NB4 (cell line): ENCODE measurements around the gene MPC1.
"Not testable (repeated sequence)": the region's sequence is repeated elsewhere in the genome, so short reads cannot be mapped to it uniquely, and the experiment has no call there.

Experiments used
- DNase-seq: peaks from one replicate; pipeline ENCODE4 v3.0.0; 2010; ENCODE audit warnings: low read depth
- H3K4me3 ChIP-seq: one replicate; pipeline ENCODE4 v1.5.1; 2011; ENCODE audit warnings: mild to moderate bottlenecking, low read depth, low read length, moderate library complexity
- MYC ChIP-seq: IDR thresholded peaks from 2 replicates; pipeline ENCODE4 v1.6.1; 2011; ENCODE audit warnings: low read depth, low read length
- POLR2A ChIP-seq: IDR thresholded peaks from 2 replicates; pipeline ENCODE4 v1.6.1; 2011; ENCODE audit warnings: mild to moderate bottlenecking; ENCODE audit not compliant: insufficient read length; ENCODE audit errors: extremely low read depth
- TF ChIP-seq, protein P1 (sequence below): IDR thresholded peaks from one replicate; pipeline ENCODE4 v1.5.1; 2012; ENCODE audit warnings: low read depth, low read length
- TF ChIP-seq, protein P2 (sequence below): IDR thresholded peaks from 2 replicates; pipeline ENCODE4 v1.6.1; 2011; ENCODE audit warnings: low read depth, low read length

MPC1 gene

DNA sequence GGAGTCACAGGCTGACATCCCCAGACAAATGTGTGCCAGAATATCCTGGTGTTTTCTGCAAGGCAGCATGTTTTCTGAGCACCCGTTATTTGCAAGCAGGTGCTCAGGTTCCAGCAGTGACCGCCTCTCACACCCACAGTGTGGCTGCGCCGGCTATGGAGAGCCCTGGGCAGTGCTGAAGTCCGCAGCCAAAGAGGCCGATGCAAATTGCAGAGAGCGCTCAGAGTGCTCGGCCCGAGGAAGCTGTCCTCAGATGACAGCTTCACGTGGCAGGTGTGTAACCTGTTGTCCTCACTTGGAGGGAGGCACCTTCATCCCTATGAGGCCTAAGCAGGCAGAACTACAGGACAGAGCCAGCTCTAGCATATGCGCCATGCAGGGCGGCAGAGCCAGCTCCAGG, 23.5 kb upstream of the MPC1 start:
- TF ChIP-seq, protein P1, sequence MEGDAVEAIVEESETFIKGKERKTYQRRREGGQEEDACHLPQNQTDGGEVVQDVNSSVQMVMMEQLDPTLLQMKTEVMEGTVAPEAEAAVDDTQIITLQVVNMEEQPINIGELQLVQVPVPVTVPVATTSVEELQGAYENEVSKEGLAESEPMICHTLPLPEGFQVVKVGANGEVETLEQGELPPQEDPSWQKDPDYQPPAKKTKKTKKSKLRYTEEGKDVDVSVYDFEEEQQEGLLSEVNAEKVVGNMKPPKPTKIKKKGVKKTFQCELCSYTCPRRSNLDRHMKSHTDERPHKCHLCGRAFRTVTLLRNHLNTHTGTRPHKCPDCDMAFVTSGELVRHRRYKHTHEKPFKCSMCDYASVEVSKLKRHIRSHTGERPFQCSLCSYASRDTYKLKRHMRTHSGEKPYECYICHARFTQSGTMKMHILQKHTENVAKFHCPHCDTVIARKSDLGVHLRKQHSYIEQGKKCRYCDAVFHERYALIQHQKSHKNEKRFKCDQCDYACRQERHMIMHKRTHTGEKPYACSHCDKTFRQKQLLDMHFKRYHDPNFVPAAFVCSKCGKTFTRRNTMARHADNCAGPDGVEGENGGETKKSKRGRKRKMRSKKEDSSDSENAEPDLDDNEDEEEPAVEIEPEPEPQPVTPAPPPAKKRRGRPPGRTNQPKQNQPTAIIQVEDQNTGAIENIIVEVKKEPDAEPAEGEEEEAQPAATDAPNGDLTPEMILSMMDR: no peak
- TF ChIP-seq MYC (no peak), POLR2A (no peak)
- TF ChIP-seq, protein P2, sequence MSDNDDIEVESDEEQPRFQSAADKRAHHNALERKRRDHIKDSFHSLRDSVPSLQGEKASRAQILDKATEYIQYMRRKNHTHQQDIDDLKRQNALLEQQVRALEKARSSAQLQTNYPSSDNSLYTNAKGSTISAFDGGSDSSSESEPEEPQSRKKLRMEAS: no peak
- H3K4me3 ChIP-seq: no peak overlapping the region
- no peak for DNase-seq

DNA sequence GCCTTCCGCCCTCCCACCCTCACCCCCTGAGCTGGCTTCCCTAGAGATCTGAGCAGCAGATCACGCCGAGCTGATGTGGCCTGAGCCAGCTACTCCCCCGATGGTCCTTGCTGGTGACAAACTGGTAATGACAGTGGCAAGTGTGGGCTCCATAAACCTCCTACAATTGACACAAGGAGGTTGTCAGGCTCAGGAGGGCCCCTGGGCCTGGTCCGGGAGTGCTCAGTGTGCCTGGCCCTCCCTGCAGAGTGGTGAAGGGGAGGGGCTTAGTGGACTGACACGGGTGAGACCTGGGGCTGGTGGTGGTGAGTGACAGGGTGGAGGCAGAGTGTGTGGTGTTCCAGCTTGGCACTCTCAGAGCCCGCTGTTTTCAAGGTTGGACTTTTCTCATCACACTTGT, 22.6 kb upstream of the MPC1 start:
- DNase-seq: no peak
- H3K4me3 ChIP-seq: no peak overlapping the region
- TF ChIP-seq POLR2A (no peak), MYC (no peak)
- TF ChIP-seq, protein P1: no peak
- TF ChIP-seq, protein P2: no peak

DNA sequence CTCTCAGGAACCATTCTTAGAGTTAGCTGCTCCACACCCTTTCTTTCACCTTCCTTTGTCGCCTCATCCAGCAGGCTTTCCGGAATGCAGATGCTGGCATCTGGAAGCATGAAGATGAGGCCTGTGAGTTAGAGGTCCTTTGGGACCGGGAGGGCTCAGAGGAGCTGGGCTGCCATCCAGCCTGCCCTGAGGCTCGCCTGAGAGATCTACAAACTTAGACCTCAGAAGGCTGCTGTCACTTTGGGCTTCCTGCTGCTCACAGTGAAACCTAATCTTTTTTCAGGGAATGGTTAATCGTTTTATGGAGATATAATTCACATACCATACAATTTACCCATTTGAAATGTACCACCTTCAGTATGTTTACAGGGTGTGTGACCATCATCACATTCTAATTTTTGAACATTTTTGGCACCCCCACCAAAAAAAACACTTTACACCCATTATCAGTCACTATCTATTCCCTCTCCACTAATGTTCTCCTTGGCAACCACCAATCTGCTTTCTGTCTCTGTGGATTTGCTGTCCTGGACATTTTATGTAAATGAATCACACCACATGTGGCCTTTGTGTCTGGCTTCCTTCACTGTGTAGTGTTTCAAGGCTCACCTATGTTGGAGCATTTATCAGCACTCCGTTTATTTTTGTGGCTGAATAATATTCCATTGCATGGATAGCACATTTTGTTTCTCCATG, 20.0 kb upstream of the MPC1 start:
- DNase-seq: no peak
- TF ChIP-seq MYC: no peak
- TF ChIP-seq, protein P2: no peak
- no peak for TF ChIP-seq POLR2A
- TF ChIP-seq, protein P1: no peak
- no peak overlapping the region for H3K4me3 ChIP-seq

DNA sequence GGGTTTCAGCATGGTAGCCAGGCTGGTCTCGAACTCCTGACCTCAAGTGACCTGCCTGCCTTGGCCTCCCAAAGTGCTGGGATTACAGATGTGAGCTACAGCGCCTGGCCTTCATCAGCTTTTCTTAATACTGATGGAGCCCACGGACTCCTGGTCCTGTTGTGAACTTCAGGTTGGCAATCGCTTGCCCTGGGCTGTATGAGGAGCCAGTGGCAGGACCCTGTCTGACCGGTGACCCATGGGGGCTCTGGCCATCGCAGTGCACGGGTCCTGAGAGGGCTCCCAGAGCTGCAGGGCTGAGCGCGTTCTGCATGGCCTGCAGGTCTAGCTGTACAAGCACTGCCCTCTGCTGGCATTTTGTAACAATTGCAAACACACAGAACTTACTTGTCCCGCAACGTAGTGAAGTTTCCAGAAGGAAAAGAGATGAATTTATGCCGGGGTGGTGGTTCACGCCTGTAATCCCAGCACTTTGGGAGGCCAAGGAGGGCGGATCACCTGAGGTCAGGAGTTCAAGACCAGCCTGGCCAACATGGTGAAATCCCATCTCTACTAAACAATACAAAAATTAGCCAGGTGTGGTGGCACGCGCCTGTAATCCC, 18.0 kb upstream of the MPC1 start:
- TF ChIP-seq, protein P1: peak; percentile 80
- DNase-seq: peak; percentile 79
- H3K4me3 ChIP-seq: not testable (repeated sequence)

DNA sequence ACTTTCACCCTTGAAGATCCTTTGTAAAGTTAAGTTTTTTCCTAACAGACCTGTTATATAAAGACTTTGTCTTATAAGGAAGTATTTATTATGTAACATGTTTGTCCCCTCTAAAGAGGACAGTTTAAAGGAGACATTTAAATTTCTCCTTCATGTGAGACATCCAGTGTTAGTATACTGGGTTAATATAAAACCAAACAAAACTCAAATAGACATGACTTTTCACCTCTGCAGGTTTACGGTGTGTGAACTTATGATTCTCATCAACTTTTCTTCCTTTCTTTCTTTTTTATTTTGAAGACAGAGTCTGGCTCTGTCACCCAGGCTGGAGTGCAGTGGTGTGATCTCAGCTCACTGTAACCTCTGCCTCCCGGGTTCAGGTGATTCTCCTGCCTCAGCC, 17.4 kb upstream of the MPC1 start:
- no peak for DNase-seq
- TF ChIP-seq MYC (no peak), POLR2A (no peak)
- TF ChIP-seq, protein P2: no peak
- TF ChIP-seq, protein P1: no peak
- no peak overlapping the region for H3K4me3 ChIP-seq

DNA sequence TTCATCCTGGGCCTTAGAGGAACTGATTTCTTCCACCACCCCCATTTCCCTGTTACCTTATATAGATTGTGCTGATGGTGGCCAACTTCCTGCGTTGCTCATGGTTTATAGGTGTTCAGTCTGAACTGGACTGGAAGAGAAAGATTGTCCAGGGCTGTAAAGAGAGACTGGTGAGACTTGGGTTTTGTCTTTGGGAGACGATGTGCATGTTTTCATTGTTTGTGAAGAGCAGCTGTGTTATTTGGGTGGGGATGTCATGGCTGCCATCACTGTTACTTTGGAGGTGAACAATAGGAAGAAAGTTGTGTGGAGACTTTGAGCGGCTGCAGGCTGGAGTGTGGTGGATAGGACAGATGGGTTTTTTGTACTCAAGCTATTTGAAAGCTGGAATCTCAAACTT, 15.6 kb upstream of the MPC1 start:
- DNase-seq: no peak
- TF ChIP-seq MYC (no peak), POLR2A (no peak)
- TF ChIP-seq, protein P2: no peak
- TF ChIP-seq, protein P1: no peak
- no peak overlapping the region for H3K4me3 ChIP-seq
